HEK293T (cell line): Measurements from ENCODE around the gene USP32.

Experiments
- CTCF ChIA-PET: fragments of 350-600 bp; formaldehyde crosslinking; extraction: SDS; loops from one replicate; lab custom pipeline; 2021; ENCODE audit warnings: antibody characterized with exemption, inconsistent platforms; lab: Yijun Ruan, JAX
- POLR2A ChIA-PET: fragments of 350-600 bp; formaldehyde crosslinking; extraction: SDS; loops from one replicate; lab custom pipeline; 2020; ENCODE audit warnings: antibody characterized with exemption, inconsistent platforms; lab: Yijun Ruan, JAX
- DNase-seq: peaks from one replicate; pipeline ENCODE4 v3.0.0; 2012; ENCODE audit warnings: mixed read lengths; ENCODE audit errors: extremely low spot score
- ARNT ChIP-seq: fragments of 450-650 bp; IDR thresholded peaks from 2 replicates; pipeline ENCODE4 v1.6.1; 2017; ENCODE audit warnings: mild to moderate bottlenecking
- BHLHE40 ChIP-seq: fragments of 450-650 bp; IDR thresholded peaks from 2 replicates; pipeline ENCODE4 v1.6.1; 2016; ENCODE audit warnings: mild to moderate bottlenecking, moderate library complexity, borderline replicate concordance
- CTBP1 ChIP-seq: fragments of 450-650 bp; IDR thresholded peaks from 2 replicates; pipeline ENCODE4 v1.6.1; 2016; ENCODE audit warnings: borderline replicate concordance
- ELF4 ChIP-seq: fragments of 450-650 bp; IDR thresholded peaks from 2 replicates; pipeline ENCODE4 v1.6.1; 2017; ENCODE audit warnings: antibody characterized with exemption
- FOXA1 ChIP-seq: fragments of 450-650 bp; IDR thresholded peaks from 2 replicates; pipeline ENCODE4 v1.6.1; 2016; ENCODE audit warnings: mild to moderate bottlenecking
- FOXK2 ChIP-seq: fragments of 450-650 bp; IDR thresholded peaks from 2 replicates; pipeline ENCODE4 v1.6.1; 2016; ENCODE audit warnings: mild to moderate bottlenecking
- FOXM1 ChIP-seq: fragments of 450-650 bp; IDR thresholded peaks from 2 replicates; pipeline ENCODE4 v1.6.1; 2017; ENCODE audit warnings: mild to moderate bottlenecking, borderline replicate concordance
- HDGF ChIP-seq: fragments of 450-650 bp; IDR thresholded peaks from 2 replicates; pipeline ENCODE4 v1.6.1; 2017; ENCODE audit warnings: antibody characterized with exemption, borderline replicate concordance
- L3MBTL2 ChIP-seq: fragments of 450-650 bp; conservative IDR thresholded peaks from 2 replicates; pipeline ENCODE4 v1.6.1; 2016; ENCODE audit warnings: mild to moderate bottlenecking
- LEF1 ChIP-seq: fragments of 450-650 bp; IDR thresholded peaks from 2 replicates; pipeline ENCODE4 v1.6.1; 2017; ENCODE audit warnings: mild to moderate bottlenecking, borderline replicate concordance
- NFRKB ChIP-seq: fragments of 450-650 bp; IDR thresholded peaks from 2 replicates; pipeline ENCODE4 v1.6.1; 2016; ENCODE audit warnings: mild to moderate bottlenecking, moderate library complexity
- PKNOX1 ChIP-seq: fragments of 450-650 bp; IDR thresholded peaks from 2 replicates; pipeline ENCODE4 v1.6.1; 2016
- SP1 ChIP-seq: fragments of 450-650 bp; IDR thresholded peaks from 2 replicates; pipeline ENCODE4 v1.6.1; 2017
- SUZ12 ChIP-seq: fragments of 450-650 bp; IDR thresholded peaks from 2 replicates; pipeline ENCODE4 v1.6.1; 2016; ENCODE audit warnings: mild to moderate bottlenecking
- TARDBP ChIP-seq: fragments of 450-650 bp; IDR thresholded peaks from 2 replicates; pipeline ENCODE4 v1.6.1; 2016
- ZNF384 ChIP-seq: fragments of 450-650 bp; IDR thresholded peaks from 2 replicates; pipeline ENCODE4 v1.6.1; 2016

USP32 gene

GRCh38 chr17:60300011-60300410, 91.9 kb downstream of the USP32 start:
- POLR2A ChIA-PET: no interaction called here
- TF ChIP-seq ELF4 (no peak), ARNT (no peak), TARDBP (no peak), BHLHE40 (no peak)
- CTCF ChIA-PET: no interaction called here
- no peak for DNase-seq

- POLR2A ChIA-PET: no interaction called here
- CTCF ChIA-PET: interaction anchor here (1.0 kb wide), 1 partner anchor 11 kb away, joined by 3 read pairs; no protein-coding TSS in a partner anchor
- TF ChIP-seq ELF4 (no peak), FOXM1 (no peak), SUZ12 (no peak), L3MBTL2 (no peak), ARNT (no peak), LEF1 (no peak), HDGF (no peak), TARDBP (no peak), SP1 (no peak), NFRKB (no peak), CTBP1 (no peak), PKNOX1 (no peak), FOXA1 (no peak), ZNF384 (no peak), BHLHE40 (no peak), FOXK2 (no peak)
- no peak for DNase-seq
Measured at GRCh38 chr17:60297760-60298401, 94.1 kb downstream of the USP32 start.

GRCh38 chr17:60296177-60296576, 95.8 kb downstream of the USP32 start:
- no peak for DNase-seq
- ChIA-PET POLR2A (no interaction called here), CTCF (interaction anchor here (0.5 kb wide), 1 partner anchor 11 kb away, joined by 4 read pairs; no protein-coding TSS in a partner anchor)
- no peak for TF ChIP-seq ZNF384
- TF ChIP-seq LEF1: no peak
- no peak for TF ChIP-seq NFRKB
- TF ChIP-seq TARDBP: no peak
- TF ChIP-seq FOXK2: no peak
- no peak for TF ChIP-seq HDGF
- TF ChIP-seq ARNT: no peak
- no peak for TF ChIP-seq ELF4
- TF ChIP-seq PKNOX1: no peak
- TF ChIP-seq FOXM1: no peak

- DNase-seq: no peak
- POLR2A ChIA-PET: no interaction called here
- TF ChIP-seq TARDBP (no peak), HDGF (no peak), ARNT (no peak), L3MBTL2 (no peak), BHLHE40 (no peak), ZNF384 (no peak), ELF4 (no peak), SP1 (no peak), NFRKB (no peak), LEF1 (no peak), FOXA1 (no peak), CTBP1 (no peak), SUZ12 (no peak), FOXM1 (no peak), FOXK2 (no peak), PKNOX1 (no peak)
- CTCF ChIA-PET: no interaction called here
Measured at GRCh38 chr17:60293580-60294335, 98.2 kb downstream of the USP32 start.

GRCh38 chr17:60292697-60293096, 99.2 kb downstream of the USP32 start:
- CTCF ChIA-PET: no interaction called here
- POLR2A ChIA-PET: no interaction called here
- DNase-seq: no peak
- TF ChIP-seq PKNOX1 (no peak), ZNF384 (no peak), LEF1 (no peak), FOXM1 (no peak), FOXA1 (no peak), TARDBP (no peak), ELF4 (no peak), SP1 (no peak), FOXK2 (no peak), BHLHE40 (no peak), SUZ12 (no peak), ARNT (no peak), L3MBTL2 (no peak), CTBP1 (no peak), NFRKB (no peak)
